H7 (cell line): ENCODE data around the gene HDAC7. TPM values are rescaled to one million over a fixed set of nuclear protein-coding genes. Genes with fewer than 3 reads are reported as not detected.
A peak's percentile ranks its signal among the peaks of the same experiment; 100 is the strongest.

Experiments used
- DNase-seq: peaks from one replicate; pipeline ENCODE4 v3.0.0; 2012
- H3K27me3 ChIP-seq: 2 replicates; pipeline ENCODE4 v1.6.0; 2011; ENCODE audit warnings: mild to moderate bottlenecking, low read length; ENCODE audit not compliant: control insufficient read depth, insufficient read depth
- H3K36me3 ChIP-seq: replicated peaks from 2 replicates; pipeline ENCODE4 v1.5.1; 2011; ENCODE audit warnings: low read length; ENCODE audit not compliant: control insufficient read depth, insufficient read depth
- H3K4me3 ChIP-seq: 2 replicates; pipeline ENCODE4 v1.5.1; 2011; ENCODE audit warnings: low read depth, mild to moderate bottlenecking, control low read depth, low read length, moderate library complexity; ENCODE audit not compliant: insufficient read depth
- total RNA-seq: library from RNA; depleted of rRNA; stranded (reverse); fragments of >200 nt; shearing (Covaris generic); gene quantifications from 2 replicates; pipeline ENCODE4 v1.2.3, GENCODE V29; 2014

Gene HDAC7
- total RNA-seq, 1 experiment from 2014 or later: 45.2 TPM

GRCh38 chr12:47841910-47842309 is 22.2 kb upstream of the HDAC7 start:
- no peak for DNase-seq
- H3K4me3 ChIP-seq: no peak overlapping the region
- peaks cover 1% of the 10 kb centered on the region; the same call in 1 of the 2 replicates for H3K27me3 ChIP-seq

GRCh38 chr12:47841501-47841900 is 21.8 kb upstream of the HDAC7 start:
- H3K4me3 ChIP-seq: no peak overlapping the region
- DNase-seq: no peak
- H3K27me3 ChIP-seq: peaks cover 1% of the 10 kb centered on the region; the same call in 1 of the 2 replicates
- H3K36me3 ChIP-seq: no peaks in the 10 kb centered on the region

More at GRCh38 chr12:47841910-47842309, 22.2 kb upstream of the HDAC7 start:
- no peaks in the 10 kb centered on the region for H3K36me3 ChIP-seq

DNA sequence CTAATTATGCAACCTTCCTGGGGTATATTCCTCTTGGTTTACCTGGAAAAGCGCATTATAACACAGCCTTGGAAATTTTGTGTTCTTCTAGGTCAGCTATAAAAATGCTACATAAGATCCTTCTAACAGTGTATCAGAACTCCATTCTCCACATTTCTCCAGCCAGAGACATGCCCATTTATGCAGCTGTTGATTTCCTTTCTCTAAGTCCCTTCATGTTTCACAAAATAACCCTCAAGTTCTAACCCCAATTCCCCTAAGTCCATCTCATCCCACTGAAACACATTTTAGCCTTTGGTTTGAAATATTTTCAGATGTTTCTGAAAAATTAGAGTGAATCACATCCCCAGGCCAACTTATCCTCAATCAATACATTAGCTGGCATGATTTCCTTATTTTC is 20.9 kb upstream of the HDAC7 start:
- Histone ChIP-seq H3K36me3 (no peaks in the 10 kb centered on the region), H3K4me3 (no peak overlapping the region), H3K27me3 (no peaks in the 10 kb centered on the region; the same call in 1 of the 2 replicates)
- DNase-seq: no peak

- no peak for DNase-seq
- Histone ChIP-seq H3K36me3 (no peaks in the 10 kb centered on the region), H3K27me3 (no peaks in the 10 kb centered on the region; the same call in 1 of the 2 replicates)
Measured at GRCh38 chr12:47839214-47839876, 19.6 kb upstream of the HDAC7 start.

GRCh38 chr12:47838286-47838931 is 18.7 kb upstream of the HDAC7 start:
- Histone ChIP-seq H3K27me3 (no peaks in the 10 kb centered on the region; the same call in 1 of the 2 replicates), H3K36me3 (no peaks in the 10 kb centered on the region), H3K4me3 (no peak overlapping the region)
- peak; percentile 85 for DNase-seq

More at GRCh38 chr12:47839214-47839876, 19.6 kb upstream of the HDAC7 start:
- no peak overlapping the region for H3K4me3 ChIP-seq

DNA sequence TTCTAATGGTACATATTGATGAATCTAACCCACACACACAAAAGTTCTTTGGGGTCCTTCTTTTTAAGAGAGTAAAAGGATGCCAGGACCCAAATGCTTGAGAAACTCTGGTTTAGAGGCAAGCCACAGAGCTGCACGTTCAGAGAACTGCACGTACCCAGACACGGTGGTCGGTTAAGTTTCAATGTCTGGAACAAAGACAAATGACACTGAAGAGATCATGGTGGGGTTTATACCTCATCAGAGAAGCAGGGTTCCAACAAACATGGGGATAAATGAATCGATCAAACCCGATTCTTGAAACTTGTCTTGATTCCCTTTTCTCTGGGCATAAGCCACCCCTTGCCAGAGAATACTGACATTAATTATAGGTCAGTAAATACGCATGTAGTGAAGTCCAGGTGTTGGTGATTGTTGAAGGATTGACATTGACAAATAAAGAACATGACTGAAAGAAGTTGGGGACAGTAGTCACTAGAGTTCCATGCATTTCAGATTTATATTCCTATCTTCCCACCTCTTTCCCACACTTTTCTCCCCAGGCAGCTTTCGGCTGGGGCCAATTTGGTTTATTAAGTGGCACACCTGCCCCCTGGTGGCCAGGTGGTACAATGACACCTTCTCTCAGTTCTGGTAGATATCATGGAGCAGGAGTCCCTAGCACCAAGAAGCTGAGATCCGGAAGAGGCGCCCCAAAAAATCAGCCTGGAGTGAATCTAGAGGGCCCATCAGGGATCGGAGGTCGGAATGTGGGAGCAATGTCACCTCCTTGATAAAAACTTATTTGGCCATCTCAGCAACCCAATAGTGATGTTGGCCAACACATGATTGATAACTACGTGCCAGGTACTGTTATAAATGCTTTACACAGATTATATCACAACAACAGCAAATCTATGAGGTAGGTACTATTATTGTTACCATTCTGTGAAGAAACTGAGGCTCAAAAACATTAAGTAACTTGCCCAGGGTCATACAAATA is 17.8 kb upstream of the HDAC7 start:
- Histone ChIP-seq H3K4me3 (no peak overlapping the region), H3K27me3 (no peaks in the 10 kb centered on the region), H3K36me3 (no peaks in the 10 kb centered on the region)
- DNase-seq: peak; percentile 85

GRCh38 chr12:47835831-47836155 is 16.1 kb upstream of the HDAC7 start:
- H3K4me3 ChIP-seq: no peak overlapping the region
- DNase-seq: no peak
- H3K27me3 ChIP-seq: no peaks in the 10 kb centered on the region
- H3K36me3 ChIP-seq: no peaks in the 10 kb centered on the region

DNA sequence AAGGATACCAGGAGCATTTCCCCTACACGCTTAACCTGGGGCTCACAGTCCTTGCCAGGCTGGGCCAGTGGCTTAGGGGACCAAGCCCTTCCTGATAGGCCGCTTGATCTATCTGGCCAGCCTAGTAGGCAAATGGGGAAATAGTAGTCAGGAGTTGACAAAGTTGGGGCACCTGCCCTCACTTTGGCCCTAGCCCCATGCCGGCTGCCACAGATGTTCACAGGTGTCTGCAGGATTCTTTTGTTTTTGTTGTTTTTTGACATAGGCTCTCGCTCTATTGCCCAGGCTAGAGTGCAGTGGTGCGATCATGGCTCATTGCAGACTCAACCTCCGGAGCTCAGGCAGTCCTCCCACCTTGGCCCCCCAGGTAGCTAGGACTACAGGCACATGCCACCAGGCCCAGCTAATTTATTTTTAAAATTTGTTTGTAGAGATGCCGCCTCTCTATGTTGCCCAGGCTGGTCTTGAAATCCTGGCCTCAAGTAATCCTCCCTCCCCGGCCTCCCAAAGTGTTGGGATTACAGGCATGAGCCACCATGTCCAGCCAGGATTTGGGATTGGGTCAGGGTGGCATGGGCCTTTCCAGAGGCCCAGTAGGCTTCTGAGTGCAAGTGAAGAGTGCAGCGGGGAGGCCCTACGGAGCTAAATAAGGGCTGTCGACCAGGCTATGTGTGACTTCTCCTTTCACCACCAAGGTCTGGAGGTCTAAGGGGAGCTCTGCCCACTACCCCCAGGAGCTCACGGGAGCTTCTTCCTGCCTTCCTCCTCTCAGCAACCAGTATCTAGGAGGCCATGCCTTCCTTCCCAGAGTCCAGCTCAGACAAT is 15.5 kb upstream of the HDAC7 start:
- no peak for DNase-seq
- Histone ChIP-seq H3K36me3 (no peaks in the 10 kb centered on the region), H3K27me3 (no peaks in the 10 kb centered on the region)

DNA sequence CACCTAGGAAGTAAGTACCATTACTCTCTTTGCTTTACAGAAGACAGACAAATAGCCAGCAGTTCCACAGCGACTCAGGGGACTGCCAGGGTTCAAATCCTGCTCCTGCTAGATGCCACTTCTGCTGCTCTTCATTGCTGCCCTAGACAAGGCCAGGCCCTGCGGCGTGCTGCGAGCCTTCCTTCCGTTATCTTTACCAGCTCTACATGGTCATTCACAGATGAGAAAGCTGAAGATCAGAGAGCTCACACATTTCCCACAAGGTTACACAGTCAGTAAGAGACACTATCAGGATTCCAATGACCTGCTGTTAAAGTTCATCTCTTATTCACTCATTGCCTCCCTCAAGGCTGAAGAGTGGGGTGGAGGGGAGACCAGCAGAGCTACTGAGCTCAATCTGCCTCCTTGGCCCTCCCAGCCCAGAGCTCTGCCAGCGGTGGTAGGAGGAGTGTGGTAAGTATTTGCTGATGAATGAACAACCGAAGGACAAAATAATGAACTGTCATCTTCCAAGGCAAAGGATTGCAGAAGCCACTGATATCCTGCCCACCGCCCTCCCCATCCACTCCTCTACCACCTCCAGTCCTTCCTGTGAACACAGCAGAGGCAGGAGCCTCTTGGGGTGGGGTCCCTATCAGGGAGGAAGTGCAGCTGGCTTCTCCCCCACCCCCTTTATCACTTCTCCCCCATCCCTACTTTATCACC is 14.6 kb upstream of the HDAC7 start:
- no peaks in the 10 kb centered on the region for H3K27me3 ChIP-seq
- H3K4me3 ChIP-seq: no peak overlapping the region

More for the DNA sequence above, 15.5 kb upstream of the HDAC7 start:
- H3K4me3 ChIP-seq: no peak overlapping the region

DNA sequence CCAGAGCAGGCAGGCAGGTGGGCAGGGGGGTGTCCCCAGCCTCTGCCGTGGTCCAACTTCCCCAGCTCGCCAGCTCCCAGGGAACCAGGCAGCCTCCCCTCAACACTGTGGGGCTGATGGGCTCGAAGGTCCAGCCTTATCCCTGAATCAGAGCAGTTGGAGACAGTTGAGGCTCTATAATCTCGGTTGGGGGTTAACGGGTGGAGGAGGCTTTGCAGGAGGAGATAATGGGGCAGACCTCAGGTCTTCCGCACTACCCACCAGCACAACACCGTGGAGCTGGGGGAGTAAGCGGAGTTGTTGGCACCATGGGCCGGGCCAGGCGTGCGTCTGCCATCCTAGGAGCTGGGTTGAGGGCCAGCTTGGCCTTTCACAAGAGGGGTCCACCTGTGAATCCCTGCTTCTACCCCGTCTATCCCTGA is 13.9 kb upstream of the HDAC7 start:
- DNase-seq: no peak
- H3K36me3 ChIP-seq: no peaks in the 10 kb centered on the region
- H3K4me3 ChIP-seq: no peak overlapping the region
- H3K27me3 ChIP-seq: no peaks in the 10 kb centered on the region

More for the DNA sequence above, 14.6 kb upstream of the HDAC7 start:
- no peaks in the 10 kb centered on the region for H3K36me3 ChIP-seq
- DNase-seq: no peak

DNA sequence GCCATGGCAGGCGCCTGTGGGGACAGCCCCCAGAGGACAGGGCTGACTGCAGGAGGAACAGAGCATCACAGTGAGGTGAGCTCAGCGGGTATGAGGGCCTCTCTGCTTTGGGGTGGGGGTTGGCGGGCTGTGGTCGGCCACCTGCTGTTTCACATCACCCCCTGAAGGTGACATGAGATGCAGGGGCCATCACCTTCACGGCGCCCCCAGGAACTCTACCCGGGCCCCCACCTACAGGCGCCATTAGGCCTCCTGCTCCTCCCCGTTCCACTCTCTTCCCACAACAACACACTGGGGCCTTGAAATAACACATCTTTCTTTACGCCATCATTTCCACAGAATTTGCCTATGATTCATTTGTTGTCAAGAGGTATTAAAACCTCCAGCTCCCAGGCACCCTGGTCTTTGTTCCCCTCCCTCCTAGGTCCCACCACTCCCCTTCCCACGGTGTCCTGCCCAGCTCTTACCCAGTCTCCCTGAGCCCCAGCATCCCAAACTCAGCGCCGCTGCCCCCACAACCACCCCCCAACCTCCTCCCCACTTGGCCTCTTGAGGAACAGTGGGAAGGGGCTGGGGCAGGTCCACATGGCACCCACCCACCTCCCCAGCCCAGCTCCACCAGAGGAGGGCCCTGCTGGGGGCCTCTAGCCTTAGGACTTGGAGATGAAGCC is 12.7 kb upstream of the HDAC7 start:
- Histone ChIP-seq H3K4me3 (no peak overlapping the region), H3K36me3 (no peaks in the 10 kb centered on the region), H3K27me3 (no peaks in the 10 kb centered on the region)
- no peak for DNase-seq

DNA sequence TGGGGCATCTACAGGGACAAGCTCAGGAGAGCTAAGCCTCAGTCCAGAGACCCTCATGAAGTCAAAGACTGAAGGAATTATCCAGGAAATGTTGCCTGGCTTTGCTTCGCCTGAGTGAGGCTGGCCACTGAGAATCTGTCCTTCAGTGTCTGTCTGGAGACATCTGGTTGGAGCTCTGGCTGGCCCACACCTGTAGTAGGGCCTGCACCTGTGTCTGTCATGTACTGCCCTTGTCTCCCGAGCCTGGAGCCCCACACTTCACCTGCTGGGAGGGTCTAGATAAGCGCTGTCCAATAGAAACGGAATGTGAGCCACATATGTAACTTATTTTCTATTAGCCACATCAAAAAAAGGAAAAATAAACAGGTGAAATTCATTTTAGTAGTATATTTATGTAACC is 9.9 kb upstream of the HDAC7 start:
- no peak overlapping the region for H3K4me3 ChIP-seq
- DNase-seq: no peak
- H3K36me3 ChIP-seq: no peaks in the 10 kb centered on the region
- no peaks in the 10 kb centered on the region for H3K27me3 ChIP-seq

- DNase-seq: peak; percentile 89
- Histone ChIP-seq H3K27me3 (no peaks in the 10 kb centered on the region), H3K4me3 (no peak overlapping the region), H3K36me3 (no peaks in the 10 kb centered on the region)
Measured at GRCh38 chr12:47828976-47829482, 9.3 kb upstream of the HDAC7 start.
